ENCODE results near the gene B3GALT5. TPM values are rescaled to one million over a fixed set of nuclear protein-coding genes. Genes with fewer than 3 reads are reported as not detected.

B3GALT5 gene
- total RNA-seq, 1 experiment from 2014 or later: 0.09 TPM

DNA sequence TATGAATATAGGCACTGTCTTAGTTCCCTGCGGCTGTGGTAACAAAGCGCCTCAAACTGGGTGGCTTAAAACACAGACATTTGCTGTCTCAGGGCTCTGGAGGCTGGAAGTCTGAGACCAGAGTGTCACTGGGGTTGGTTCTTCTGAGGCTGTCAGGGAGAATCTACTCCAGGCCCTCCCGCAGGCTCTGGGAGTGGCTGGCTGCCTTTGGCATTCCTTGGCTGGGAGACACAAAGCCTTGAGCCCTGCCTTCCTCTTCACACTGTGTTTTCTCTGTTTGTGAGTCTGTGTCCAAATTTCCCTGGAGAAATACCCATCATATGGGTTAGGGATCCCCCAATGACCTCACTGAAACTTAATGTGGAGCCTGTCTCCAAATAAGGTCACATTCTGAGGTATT lies 38.5 kb downstream of the B3GALT5 start:
- no peaks in the 10 kb centered on the region for H3K9me2 ChIP-seq (ENCODE audit: insufficient read depth)
- H3K27me3 ChIP-seq (ENCODE audit: insufficient read depth, low read depth): peaks cover 33% of the 10 kb centered on the region
- H3F3A ChIP-seq (ENCODE audit: insufficient read depth, low read depth): no peaks in the 10 kb centered on the region
- no peak overlapping the region for H3K4me2 ChIP-seq
- no peaks in the 10 kb centered on the region for H3K9me3 ChIP-seq (ENCODE audit: insufficient read depth, low read depth)
- no peak overlapping the region for H3K27ac ChIP-seq
- ChIA-PET POLR2A (ENCODE audit: unreplicated experiment) (no interaction called here), CTCF (no interaction called here)
- H3K4me1 ChIP-seq (replicated peaks; ENCODE audit: insufficient read depth): no peaks in the 10 kb centered on the region
- no peak for DNase-seq
- H3K79me2 ChIP-seq (ENCODE audit: low read depth): no peaks in the 10 kb centered on the region
- no peaks in the 10 kb centered on the region for H3K36me3 ChIP-seq (ENCODE audit: low read depth)
- no TSS peak for BruUV-seq (replicated peaks)
- H2AFZ ChIP-seq: no peak overlapping the region
- no peaks in the 10 kb centered on the region for H4K20me1 ChIP-seq (ENCODE audit: insufficient read depth)
- TF ChIP-seq CTCF (conservative IDR thresholded peaks at IDR 0.05) (no peak), EZH2 (IDR thresholded peaks at IDR 0.05; ENCODE audit: low read depth) (no peak)
- H3K4me3 ChIP-seq: no peak overlapping the region
- intact Hi-C loops (cut with micrococcal nuclease; ENCODE audit: unreplicated experiment): no loop called here

DNA sequence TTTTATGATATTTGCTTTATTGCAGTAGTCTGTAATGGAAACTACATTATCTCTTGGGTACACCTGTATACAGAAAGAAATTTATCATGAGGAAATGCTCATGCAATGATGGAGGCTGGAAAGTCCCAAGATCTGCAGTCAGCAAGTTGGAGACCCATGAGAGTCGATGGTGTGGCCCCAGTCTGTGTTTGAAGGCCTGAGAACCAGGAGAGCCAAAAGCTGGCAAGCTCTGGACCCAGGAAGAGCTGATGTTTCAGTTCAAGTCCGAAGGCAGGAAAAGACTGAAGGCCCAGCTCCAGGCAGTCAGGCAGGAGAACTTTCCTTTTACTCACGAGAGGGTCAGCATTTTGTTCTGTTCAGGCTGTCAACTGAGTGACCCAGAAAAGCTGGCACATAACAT lies 42.2 kb downstream of the B3GALT5 start:
- no TSS peak for BruUV-seq (replicated peaks)
- Histone ChIP-seq H4K20me1 (ENCODE audit: insufficient read depth) (no peaks in the 10 kb centered on the region), H2AFZ (no peak overlapping the region), H3K9me3 (ENCODE audit: insufficient read depth, low read depth) (no peaks in the 10 kb centered on the region), H3K4me3 (no peak overlapping the region), H3K36me3 (ENCODE audit: low read depth) (no peaks in the 10 kb centered on the region), H3K4me2 (no peak overlapping the region), H3F3A (ENCODE audit: insufficient read depth, low read depth) (no peaks in the 10 kb centered on the region), H3K9me2 (ENCODE audit: insufficient read depth) (no peaks in the 10 kb centered on the region), H3K79me2 (ENCODE audit: low read depth) (no peaks in the 10 kb centered on the region), H3K4me1 (replicated peaks; ENCODE audit: insufficient read depth) (no peaks in the 10 kb centered on the region), H3K27me3 (ENCODE audit: insufficient read depth, low read depth) (peaks cover 46% of the 10 kb centered on the region), H3K27ac (no peak overlapping the region)
- intact Hi-C loops (cut with micrococcal nuclease; ENCODE audit: unreplicated experiment): no loop called here
- CTCF ChIA-PET: no interaction called here
- POLR2A ChIA-PET (ENCODE audit: unreplicated experiment): no interaction called here
- no peak for DNase-seq
- TF ChIP-seq EZH2 (IDR thresholded peaks at IDR 0.05; ENCODE audit: low read depth) (no peak), CTCF (conservative IDR thresholded peaks at IDR 0.05) (no peak)

GRCh38 chr21:39655589-39655988 lies 42.8 kb downstream of the B3GALT5 start:
- intact Hi-C loops (cut with micrococcal nuclease; ENCODE audit: unreplicated experiment): no loop called here
- Histone ChIP-seq H3F3A (ENCODE audit: insufficient read depth, low read depth) (no peaks in the 10 kb centered on the region), H3K4me3 (no peak overlapping the region), H3K27me3 (ENCODE audit: insufficient read depth, low read depth) (peaks cover 46% of the 10 kb centered on the region), H3K9me3 (ENCODE audit: insufficient read depth, low read depth) (no peaks in the 10 kb centered on the region), H3K36me3 (ENCODE audit: low read depth) (no peaks in the 10 kb centered on the region), H3K27ac (no peak overlapping the region), H2AFZ (no peak overlapping the region), H4K20me1 (ENCODE audit: insufficient read depth) (no peaks in the 10 kb centered on the region), H3K9me2 (ENCODE audit: insufficient read depth) (no peaks in the 10 kb centered on the region), H3K79me2 (ENCODE audit: low read depth) (no peaks in the 10 kb centered on the region), H3K4me2 (no peak overlapping the region), H3K4me1 (replicated peaks; ENCODE audit: insufficient read depth) (no peaks in the 10 kb centered on the region)
- TF ChIP-seq EZH2 (IDR thresholded peaks at IDR 0.05; ENCODE audit: low read depth) (no peak), CTCF (conservative IDR thresholded peaks at IDR 0.05) (no peak)
- no peak for DNase-seq
- CTCF ChIA-PET: no interaction called here
- no TSS peak for BruUV-seq (replicated peaks)
- POLR2A ChIA-PET (ENCODE audit: unreplicated experiment): no interaction called here

Data from PC-9 (cell line).